GM19397 (cell line): ENCODE results near the gene RAB17.

ENCODE experiments used
- ATAC-seq: cut with Tn5 transposase; IDR thresholded peaks from one replicate; pipeline ENCODE4 v1.9.1; 2021; ENCODE audit warnings: mild to moderate bottlenecking, moderate library complexity; ENCODE audit not compliant: unreplicated experiment

The RAB17 gene

DNA sequence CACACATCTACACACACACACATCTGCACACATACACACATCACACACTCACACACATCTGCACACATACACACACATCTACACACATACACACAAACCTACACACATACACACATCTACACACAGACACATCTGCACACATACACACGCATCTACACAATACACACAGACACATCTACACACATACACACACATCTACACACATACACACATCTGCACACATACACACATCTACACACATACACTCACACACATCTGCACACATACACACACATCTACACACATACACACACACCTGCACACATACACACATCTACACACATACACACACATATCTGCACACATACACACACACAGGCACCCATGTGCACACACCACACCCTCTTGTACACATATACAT lies 24.6 kb downstream of the RAB17 start:
- ATAC-seq = no peak

DNA sequence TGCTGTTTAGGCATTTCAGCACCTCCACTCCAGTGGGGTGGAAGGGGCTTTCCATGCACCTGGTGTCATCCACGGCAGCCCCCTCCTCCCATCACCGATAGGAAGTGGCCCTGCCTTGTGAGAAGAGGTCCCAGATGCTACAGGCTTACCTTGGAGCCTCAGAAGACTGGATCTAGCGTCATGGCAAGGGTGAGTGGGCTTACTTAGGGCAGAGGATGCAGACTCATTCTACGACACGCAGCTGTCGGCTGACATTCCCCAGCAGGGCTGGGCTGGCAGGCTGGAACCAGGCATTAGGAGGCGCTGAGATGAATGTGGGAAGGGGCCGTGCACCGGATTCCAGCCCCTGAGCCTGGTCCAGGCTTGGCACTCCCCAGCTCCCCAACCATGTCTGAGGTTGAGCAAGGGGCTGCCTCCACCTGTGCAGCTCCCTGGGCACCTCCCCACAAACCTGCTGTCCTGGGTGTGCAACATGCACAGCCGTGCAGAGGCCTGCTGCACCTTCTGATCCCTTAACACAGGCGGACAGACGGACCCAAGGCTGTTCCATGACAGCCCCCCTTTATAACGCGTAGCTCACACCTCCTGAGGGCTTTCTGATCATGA lies 25.9 kb downstream of the RAB17 start:
- ATAC-seq = no peak

DNA sequence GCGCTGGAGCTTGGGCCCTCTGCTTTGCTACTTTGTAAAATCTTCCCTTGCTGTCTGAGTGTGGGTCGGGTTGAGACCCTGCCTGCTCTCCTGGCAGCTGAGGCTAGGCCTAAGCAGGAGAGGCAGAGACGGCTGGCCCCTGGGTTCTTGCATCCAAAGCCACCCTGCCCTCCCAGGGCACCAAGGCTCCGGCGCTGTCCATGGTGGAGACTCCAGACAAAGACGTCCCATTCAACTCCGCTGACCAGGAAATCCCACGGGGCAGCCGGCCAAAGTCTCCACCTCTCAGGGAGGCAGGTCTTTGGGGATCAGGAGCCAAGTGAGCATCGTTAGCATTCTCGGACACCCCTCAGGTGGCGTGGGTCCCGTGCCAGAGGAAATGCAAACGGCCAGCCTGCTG lies 26.7 kb downstream of the RAB17 start:
- ATAC-seq = no peak

DNA sequence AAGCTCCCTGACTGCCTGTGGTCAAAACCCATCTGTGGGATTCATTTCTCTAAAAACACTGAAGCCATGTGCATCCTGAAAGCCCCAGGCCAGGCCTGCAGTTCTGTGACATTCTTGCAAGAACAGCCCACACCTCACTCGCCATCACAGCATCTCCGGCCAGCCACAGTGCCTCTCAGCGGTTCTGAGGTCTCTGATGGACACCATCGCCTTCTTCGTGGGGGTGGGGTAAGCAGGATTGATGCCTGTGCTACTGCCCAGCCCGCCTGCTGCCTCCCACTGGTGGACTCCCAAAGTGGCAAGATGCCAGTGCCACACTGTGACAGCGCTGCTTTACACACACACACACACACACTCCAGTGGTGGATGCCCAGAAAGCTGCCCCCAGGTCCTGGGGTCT lies 29.3 kb downstream of the RAB17 start:
- no peak for ATAC-seq

DNA sequence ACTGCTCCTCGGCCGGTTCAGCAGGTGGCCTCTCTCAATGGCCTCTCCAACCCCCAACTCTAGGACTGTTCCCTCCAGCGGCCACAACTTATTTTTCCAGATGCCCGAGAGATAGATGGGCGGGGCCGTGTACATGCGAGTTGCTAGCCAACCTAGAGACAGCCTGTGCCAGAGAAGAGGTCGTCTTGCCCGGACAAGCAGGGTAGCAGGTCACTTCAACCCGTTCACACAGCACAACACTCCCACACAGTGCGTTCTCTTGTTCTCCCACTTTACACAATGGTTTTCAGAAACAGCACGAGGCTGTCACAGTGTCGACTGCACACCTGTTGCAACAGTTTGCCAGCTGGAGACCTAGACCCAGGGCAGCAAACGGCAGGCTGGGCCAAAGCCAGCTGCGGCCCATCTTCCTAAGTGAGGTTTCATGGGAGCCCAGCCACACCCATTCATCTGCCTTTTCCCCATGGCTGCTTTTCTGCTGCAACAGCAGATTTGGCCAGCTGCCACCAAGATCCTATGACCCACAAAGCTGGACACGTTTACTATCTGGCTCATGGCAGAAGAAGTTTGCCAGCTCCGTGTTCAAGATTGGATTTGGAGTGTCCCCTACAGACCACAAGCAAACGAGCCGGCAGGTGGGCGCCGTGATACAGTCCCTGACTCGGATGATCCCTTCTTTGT lies 31.4 kb downstream of the RAB17 start:
- ATAC-seq = no peak

DNA sequence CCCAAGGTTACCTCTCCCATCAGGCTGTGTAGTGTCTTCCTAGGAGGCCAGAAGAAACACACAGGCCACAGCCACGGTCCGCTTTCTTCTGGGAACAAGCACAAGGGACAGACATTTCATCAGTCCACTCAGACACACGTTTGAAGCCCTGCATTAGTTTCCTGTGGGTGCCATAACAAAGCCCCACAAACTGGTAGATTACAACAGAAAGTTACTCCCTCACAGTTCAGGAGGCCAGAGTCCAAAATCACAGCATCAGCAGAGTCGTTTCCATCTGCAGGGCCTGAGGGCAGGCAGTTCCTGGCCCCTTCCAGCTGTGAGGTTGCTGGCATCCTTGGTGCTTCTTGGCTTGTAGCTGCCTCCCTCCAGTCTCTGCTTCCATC lies 32.9 kb downstream of the RAB17 start:
- peak; percentile 22 for ATAC-seq

DNA sequence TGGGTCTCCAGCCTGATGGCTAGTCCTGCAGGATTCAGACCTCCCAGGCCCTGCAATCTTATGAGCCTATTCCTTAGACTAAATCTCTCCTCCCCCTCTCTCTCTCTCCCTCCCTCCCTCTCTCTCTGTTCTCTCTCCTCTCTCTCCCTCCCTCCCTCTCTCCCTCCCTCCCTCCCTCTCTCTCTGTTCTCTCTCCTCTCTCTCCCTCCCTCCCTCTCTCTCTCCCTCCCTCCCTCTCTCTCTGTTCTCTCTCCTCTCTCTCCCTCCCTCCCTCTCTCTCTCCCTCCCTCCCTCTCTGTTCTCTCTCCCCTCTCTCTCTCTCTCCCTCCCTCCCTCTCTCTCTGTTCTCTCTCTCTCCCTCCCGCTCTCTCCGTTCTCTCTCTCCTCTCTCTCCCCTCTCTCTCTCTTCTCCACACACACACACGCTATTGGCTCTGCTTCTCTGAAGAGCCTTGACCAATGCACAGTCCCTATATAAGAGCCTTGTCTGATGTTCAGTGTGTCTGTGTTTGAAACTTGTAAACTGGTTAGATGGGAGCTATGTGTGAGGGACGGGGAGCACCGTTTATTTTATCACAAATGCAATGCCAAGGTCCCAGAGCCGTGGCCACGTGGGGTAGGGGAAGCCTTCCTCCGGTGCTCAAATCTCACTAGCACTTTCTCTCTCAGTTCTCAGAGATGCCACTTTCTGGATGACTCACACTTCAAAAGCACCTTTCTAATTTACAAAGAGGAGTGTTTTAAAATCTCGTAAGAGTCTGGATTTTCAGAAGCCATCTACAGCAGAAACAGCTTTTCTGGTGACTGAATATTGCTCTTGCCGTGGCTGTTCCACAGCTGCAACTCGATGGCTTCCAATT lies 33.5 kb downstream of the RAB17 start:
- ATAC-seq = peak; percentile 81

DNA sequence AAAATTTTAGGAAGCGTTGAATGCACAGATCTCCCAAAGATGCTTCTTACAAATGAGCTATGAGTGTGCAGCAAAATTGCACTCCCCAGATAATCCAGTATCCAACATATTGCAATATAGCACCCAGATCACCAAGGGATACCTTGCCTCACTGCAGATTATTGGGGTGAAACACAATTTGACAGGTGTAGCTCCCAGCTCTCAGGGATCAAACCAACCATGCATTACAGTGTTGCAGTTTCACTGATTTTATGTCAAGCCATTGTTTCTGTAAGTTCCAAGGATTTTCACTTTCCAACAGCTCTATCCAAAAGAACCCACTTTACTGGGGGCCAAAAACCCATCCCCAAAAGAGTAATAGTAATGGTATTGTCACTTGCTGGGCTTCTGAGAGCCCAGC lies 35.0 kb downstream of the RAB17 start:
- no peak for ATAC-seq

DNA sequence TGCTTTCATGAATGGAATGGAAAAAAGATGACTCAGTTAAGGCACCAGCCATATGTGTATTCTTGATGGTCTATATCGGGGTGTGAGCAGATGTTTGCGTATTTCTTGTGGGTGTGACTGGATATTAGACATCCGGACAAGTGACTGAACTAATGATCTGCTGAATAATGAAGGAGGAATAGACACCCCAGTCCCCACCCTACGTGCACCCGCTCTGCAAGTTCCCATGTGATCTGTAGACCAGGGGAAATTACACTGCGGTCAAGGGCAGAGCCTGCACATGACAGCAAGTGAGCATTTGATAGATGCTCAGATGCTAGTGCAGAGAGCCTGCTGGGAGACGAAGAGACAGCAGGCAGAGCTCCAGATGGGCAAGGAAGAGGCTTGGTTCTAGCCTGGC lies 36.6 kb downstream of the RAB17 start:
- no peak for ATAC-seq

DNA sequence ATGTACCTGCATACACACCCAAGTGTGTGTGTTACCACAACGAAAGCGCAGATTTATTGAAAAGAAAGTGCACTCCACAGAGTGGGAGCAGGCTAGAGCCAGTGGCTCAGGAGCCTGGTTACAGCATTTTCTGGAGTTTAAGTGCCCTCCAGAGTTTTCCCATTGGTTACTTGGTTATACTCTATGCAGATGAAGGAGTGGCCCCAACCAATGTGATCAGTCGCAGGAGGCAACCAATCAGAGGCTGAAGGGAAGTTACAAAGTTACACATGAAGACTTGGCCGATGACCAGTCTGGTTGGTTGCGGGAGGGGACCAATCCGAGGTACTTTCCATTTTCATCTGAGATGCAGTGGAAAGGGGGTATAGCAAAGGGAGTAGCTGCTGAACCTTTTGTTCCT lies 37.6 kb downstream of the RAB17 start:
- ATAC-seq = no peak

DNA sequence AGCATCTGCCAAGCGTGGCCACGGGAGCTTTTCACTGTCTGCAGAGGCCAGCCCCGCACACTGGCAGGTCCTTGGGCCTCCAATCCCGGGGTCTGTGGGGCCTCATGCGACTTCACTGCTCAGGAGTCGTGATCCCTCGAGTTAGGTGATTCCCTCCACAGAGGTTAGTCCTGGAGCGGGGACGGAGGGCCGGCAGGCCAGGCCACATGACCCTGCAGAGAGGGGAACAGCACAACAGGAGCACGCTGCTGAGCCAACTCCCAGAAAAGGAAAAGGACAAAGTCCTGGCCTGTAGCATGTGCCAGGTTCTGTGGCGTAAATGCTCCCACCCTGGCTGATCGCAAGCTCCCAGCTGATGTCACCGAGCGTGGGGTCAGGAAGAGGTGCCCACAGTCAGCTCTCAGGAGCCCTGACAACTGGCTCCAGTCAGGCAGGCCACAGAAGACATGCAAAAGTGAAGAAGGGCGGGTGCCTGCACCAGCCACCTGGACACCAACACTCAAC lies 39.4 kb downstream of the RAB17 start:
- ATAC-seq = no peak

DNA sequence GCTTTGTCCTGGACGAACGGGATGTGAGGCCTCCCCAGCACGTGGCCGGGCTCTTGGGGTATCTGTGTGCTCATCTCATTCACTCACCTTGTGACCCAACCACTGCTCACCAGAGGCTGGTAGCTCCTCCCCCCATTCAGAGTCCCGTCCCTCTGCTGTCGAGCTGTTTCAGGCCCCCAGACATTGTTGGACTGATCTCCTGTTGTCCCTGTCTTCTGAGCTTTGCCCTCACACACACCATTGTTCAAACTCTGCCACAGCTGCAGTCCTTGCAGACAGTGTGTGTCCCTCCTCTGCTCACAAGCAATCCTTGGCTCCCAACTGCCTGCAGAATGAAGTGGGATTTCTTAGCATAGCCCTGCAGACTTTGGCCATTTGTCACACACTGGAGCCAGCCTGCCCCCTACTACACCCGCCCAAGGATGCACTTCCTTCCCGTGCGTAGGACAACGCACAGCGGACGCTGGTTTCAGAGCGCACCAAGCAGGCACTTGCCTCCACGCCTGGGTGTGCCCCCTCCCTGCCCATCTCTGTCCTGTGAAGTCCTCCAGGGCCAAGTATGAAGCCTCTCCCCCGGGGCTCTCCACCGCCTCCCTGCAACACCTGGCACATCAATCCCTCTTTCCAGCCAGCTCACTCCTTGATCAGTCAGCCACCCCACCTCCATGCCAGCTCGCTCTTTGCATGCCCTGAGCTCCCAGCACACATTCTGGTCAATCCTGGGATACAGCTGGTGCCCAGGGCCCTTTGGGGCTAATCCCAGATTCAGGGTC lies 40.7 kb downstream of the RAB17 start:
- ATAC-seq = no peak

DNA sequence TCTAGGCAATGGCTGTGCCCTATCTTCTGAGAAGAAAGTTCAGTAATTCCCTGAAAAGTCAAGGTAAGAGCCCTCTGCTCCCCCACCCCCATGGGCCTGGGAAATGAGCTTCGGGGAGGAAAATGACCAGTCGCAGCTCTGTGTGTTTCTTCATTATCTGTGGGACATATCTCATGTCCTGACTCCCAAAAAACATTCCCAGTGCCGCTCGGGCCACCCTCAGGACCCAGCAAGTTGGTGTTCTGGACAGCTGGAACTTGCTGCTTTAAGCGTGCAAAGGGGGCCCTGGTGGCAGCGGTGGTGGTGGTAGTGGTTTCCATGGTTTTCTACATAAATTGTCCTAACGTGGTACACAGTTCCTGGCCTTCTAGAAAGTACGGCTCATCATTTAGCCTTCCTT lies 41.3 kb downstream of the RAB17 start:
- ATAC-seq = no peak

DNA sequence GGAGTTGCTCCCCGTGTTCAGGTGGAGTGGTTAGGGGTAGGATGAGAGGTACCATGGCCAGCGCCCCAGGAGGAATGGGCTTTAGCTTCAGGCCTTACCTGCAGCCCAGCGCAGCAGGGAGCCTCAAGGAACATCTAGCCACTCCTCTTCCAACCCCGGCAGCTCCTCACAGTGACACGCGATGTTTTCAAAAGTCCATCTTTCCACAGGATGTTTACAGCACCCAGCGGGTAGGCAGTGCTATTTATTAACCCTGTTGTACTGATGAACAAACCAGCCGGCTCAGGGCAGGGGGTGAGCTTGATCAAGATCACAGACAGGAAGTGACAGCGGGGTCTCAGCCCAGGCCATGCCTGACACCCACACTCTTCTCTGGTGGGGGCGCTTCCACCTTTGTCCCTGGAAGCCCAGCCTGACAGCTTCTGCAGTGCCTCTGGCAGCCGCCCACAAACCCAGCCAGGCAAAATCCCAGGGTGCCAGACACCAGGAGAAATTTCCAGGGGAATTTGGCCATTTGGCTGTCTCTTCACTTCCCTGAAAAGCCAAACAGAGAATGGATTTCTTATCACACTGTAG lies 42.6 kb downstream of the RAB17 start:
- ATAC-seq = no peak

DNA sequence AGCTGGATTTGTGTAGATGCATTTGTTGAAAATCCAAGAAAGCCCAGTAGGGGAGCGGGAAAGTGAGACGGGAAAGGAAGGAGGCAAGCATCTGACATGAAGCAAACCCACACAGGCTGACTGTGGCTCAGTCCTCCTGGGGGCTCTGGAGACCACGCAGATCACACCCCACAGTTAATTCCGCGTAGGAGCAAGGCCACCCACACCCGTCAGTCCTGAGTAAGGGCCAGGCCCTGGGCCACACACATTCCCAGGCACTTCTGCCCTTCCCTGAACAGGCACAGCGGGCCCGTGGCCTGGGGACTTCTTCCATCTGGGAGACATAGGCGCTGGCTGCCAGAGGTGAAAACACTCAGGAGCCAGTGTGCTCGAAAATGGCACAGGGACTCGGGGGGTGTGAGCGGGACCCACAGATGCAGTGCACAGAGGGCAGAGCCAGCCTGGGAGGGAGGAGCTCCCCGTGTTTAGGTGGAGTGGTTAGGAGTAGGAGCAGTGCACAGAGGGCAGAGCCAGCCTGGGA lies 43.6 kb downstream of the RAB17 start:
- ATAC-seq = no peak

DNA sequence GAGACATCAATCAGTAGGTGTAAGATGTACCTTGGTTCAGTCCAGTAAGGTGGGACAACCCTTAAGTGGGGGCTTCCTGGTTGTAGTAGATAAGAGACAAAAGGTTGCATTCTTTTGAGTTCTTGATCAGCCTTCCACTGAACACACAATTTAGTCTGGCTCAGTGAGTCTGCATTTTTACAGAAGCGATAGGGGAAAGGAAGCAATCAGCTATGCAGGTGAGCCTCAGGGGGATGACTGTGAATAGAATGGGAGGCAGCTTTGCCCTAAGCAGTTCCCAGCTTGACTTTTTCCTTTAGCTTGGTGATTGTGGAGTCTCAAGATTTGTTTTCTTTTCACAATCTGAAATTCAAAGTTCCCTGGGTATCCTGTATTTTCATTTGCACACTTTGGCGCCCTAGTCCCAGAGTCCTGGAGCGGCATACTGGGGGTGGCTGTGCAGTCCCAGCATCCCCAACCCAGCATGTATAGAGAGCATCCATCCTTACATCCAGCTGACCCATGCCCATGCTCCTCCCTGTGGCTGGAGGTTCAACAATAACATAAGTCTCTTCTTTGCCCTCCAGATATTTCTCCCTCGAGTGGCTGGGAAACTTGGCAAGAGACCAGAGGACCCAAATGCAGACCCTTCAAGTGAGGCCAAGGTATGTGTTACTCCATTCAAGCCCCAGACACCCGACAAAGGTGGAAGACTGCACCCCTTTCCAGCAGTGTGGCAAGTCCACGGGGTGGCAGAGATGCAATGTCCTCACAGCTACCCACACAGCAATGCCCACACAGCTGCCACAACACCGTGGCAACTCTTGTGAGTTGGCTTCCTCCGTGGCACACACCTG lies 44.3 kb downstream of the RAB17 start:
- ATAC-seq = no peak

DNA sequence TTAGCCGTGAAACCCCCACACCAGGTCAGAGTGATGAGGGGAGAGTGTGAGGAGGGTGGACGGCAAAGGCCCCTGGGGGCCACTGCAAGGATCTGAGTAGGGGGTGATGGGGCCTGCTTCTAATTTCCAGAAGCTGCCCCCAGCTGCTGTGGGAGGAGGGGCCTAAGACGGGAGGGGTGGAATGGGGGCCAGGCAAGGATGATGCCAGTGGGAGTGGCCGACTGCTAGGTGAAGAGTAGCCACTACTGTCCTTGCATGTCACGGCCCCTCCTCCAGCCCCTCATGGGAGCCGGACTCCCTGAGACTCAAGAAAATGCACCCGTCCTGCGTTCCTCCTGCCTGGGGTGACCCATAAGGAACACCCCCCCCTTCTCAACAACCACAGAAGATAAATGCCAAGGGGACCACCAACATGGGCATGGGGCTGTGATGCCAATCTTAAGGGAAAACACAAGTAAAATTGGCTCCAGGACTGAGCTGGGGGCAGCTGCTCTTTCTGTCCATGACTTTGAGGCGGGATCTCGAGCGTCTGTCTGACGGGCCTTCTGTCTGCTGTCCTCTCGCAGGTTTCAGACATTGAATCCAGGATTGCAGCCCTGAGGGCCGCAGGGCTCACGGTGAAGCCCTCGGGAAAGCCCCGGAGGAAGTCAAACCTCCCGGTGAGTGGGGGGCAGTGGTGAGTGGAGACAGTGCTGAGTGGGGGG lies 48.4 kb downstream of the RAB17 start:
- ATAC-seq = no peak

DNA sequence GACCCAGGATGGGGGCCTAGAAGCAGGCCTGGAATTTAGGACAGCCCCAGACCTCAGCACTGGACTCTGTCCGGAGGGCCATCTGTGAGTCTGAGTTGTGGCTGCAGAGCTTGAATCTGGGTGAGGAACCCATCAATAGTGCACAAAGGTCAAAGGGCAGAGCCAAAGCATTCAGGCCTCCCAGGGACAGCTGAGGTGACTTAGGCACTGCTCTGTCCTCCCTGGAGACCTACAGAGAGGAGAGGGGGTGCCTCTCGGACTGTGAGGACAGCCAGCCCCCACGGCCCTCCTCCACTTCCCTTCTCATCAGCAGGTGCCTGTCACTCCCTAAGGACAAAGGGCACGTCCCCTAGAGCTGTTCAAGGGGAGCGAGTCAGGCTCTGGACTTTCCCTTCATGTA lies 49.3 kb downstream of the RAB17 start:
- no peak for ATAC-seq

DNA sequence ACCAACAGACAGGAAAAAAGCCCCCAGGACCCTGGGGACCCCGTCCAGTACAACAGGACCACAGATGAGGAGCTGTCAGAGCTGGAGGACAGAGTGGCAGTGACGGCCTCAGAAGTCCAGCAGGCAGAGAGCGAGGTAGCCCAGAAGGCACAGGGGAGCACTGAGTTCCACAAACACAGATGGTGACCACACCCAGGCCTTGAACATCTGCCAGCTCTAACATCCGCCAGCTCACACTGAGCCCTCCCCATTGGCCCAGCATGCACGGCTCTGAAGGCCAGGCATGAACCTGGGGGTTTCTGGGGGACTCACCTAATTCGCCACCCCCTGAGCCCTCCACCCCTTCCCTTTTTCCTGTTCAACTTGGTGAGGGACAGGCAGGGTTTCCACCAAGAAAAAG lies 49.7 kb downstream of the RAB17 start:
- ATAC-seq = no peak
